GM12878 (cell line): ENCODE measurements around the gene ATRNL1. TPM values are rescaled to one million over a fixed set of nuclear protein-coding genes. Genes with fewer than 3 reads are reported as not detected.

Experiments
- ATAC-seq: fragments of 200-7000 bp; cut with Tn5 transposase; 3 replicates; pipeline ENCODE4 v1.9.1; 2020; ENCODE audit warnings: mild to moderate bottlenecking, moderate library complexity
- BruUV-seq: library from RNA; stranded (reverse); fragments of 400-500 nt; replicated peaks from 2 replicates; lab custom pipeline; 2021; lab: Mats Ljungman, UMichigan
- CTCF ChIA-PET: fragments of 300-600 bp; sonication (Branson Sonifier 250); formaldehyde crosslinking; extraction: SDS; loops from one replicate; lab custom pipeline; 2021; ENCODE audit warnings: inconsistent platforms; lab: Yijun Ruan, JAX
- POLR2A ChIA-PET: fragments of 350-600 bp; formaldehyde crosslinking; extraction: SDS; loops from one replicate; lab custom pipeline; 2021; ENCODE audit warnings: inconsistent platforms; lab: Charles Lee
- RAD21 ChIA-PET: fragments of 300-600 bp; sonication (Branson Sonifier 250); formaldehyde crosslinking; loops from one replicate; lab custom pipeline; 2023; ENCODE audit warnings: antibody characterized with exemption; ENCODE audit not compliant: unreplicated experiment; lab: Charles Lee
- SMC1A ChIA-PET: fragments of 300-600 bp; sonication (Branson Sonifier 250); formaldehyde crosslinking; loops from one replicate; lab custom pipeline; 2023; ENCODE audit not compliant: unreplicated experiment, uncharacterized antibody; lab: Charles Lee
- DNase-seq: peaks from one replicate; pipeline ENCODE4 v3.0.0-alpha.2; 2011; ENCODE audit warnings: low read depth, low spot score
- FAIRE-seq: peaks from 3 replicates; lab custom pipeline; 2011; peaks lifted over from hg19 to GRCh38; lab: Jason Lieb, UNC
- H2AFZ ChIP-seq: 2 replicates; pipeline ENCODE4 v1.6.0; 2011; ENCODE audit warnings: low read depth, low read length, control low read depth; ENCODE audit not compliant: control insufficient read depth
- H3K27ac ChIP-seq: 2 replicates; pipeline ENCODE4 v1.5.1; 2011; ENCODE audit warnings: control low read depth; ENCODE audit not compliant: control insufficient read depth, insufficient read depth
- H3K27me3 ChIP-seq, 2 experiments: replicated peaks in 1 of 2; 2 replicates each; pipeline versions ENCODE4 v1.6.0 to v1.6.1; 2011; ENCODE audit warnings: low read length in 1 of 2; ENCODE audit not compliant: control insufficient read depth in 2 of 2, insufficient read depth in 2 of 2
- H3K36me3 ChIP-seq, 2 experiments: 2 replicates each; pipeline ENCODE4 v1.5.1; 2011; ENCODE audit warnings: low read length in 1 of 2; ENCODE audit not compliant: control insufficient read depth in 2 of 2, insufficient read depth in 2 of 2
- H3K4me1 ChIP-seq: 2 replicates; pipeline ENCODE4 v1.6.1; 2011; ENCODE audit warnings: mild to moderate bottlenecking, low read length, moderate library complexity, mixed read lengths; ENCODE audit not compliant: control insufficient read depth, insufficient read depth
- H3K4me2 ChIP-seq: 2 replicates; pipeline ENCODE4 v1.6.0; 2011; ENCODE audit warnings: control low read depth; ENCODE audit not compliant: control insufficient read depth, insufficient read depth
- H3K4me3 ChIP-seq: fragments of 200-600 bp; sonication (generic); 2 replicates; pipeline ENCODE4 v1.5.1; 2016
- H3K79me2 ChIP-seq: 2 replicates; pipeline ENCODE4 v1.6.0; 2011; ENCODE audit warnings: low read length; ENCODE audit not compliant: control insufficient read depth, insufficient read depth
- H3K9ac ChIP-seq: 2 replicates; pipeline ENCODE4 v1.8.0; 2011; ENCODE audit warnings: low read length, control low read depth, mixed read lengths; ENCODE audit not compliant: control insufficient read depth, insufficient read depth
- H3K9me3 ChIP-seq: replicated peaks from 3 replicates; pipeline ENCODE4 v1.5.1; 2011; ENCODE audit warnings: mild to moderate bottlenecking, low read length; ENCODE audit not compliant: control insufficient read depth, insufficient read depth
- H4K20me1 ChIP-seq: 2 replicates; pipeline ENCODE4 v1.6.0; 2011; ENCODE audit not compliant: control insufficient read depth, insufficient read depth
- ATF7 ChIP-seq: fragments of 450-650 bp; IDR thresholded peaks from 2 replicates; pipeline ENCODE4 v1.6.1; 2016; ENCODE audit warnings: low read depth, mild to moderate bottlenecking
- GABPA ChIP-seq: IDR thresholded peaks from 2 replicates; pipeline ENCODE4 v1.6.1; 2014; ENCODE audit warnings: antibody characterized with exemption, low read depth, mild to moderate bottlenecking, inconsistent platforms
- HCFC1 ChIP-seq: fragments of 150-350 bp; IDR thresholded peaks from 2 replicates; pipeline ENCODE4 v1.6.1; 2014; ENCODE audit warnings: low read length
- MYC ChIP-seq: IDR thresholded peaks from 2 replicates; pipeline ENCODE4 v1.6.1; 2011; ENCODE audit warnings: mild to moderate bottlenecking, low read length, moderate library complexity, inconsistent platforms; ENCODE audit not compliant: insufficient read depth, insufficient replicate concordance, insufficient read length, severe bottlenecking
- POLR2A ChIP-seq: IDR thresholded peaks from 2 replicates; pipeline ENCODE4 v1.6.1; 2011; ENCODE audit warnings: low read depth, mild to moderate bottlenecking, low read length
- RBBP5 ChIP-seq: fragments of 200-600 bp; sonication (generic); conservative IDR thresholded peaks from 2 replicates; pipeline ENCODE4 v1.6.1; 2016
- TAF1 ChIP-seq: IDR thresholded peaks from 2 replicates; pipeline ENCODE4 v1.6.1; 2011; ENCODE audit warnings: mild to moderate bottlenecking, low read depth, low read length, borderline replicate concordance
- WGBS: methylation state at CpG from one replicate; pipeline ENCODE4 v1.1.6; 2016; ENCODE audit warnings: low lambda C conversion rate; ENCODE audit not compliant: insufficient replicate concordance, insufficient coverage; ENCODE audit errors: missing lambda C conversion rate; 5-methylcytosine and 5-hydroxymethylcytosine counted together
- in situ Hi-C: fragments of 300-500 bp; cut with MboI; formaldehyde crosslinking; loops from 9 replicates; pipeline ENCODE4 v1.14.3; 2018; ENCODE audit warnings: mixed read lengths
- intact Hi-C: fragments of 100-400 bp; cut with micrococcal nuclease; formaldehyde crosslinking; loops from one replicate; pipeline ENCODE4 v1.14.2; 2022; ENCODE audit not compliant: unreplicated experiment
- polyA plus RNA-seq, 11 experiments: library from polyadenylated mRNA; depleted of rRNA in 4 of 11; unstranded in 6 of 11; stranded (reverse) in 5 of 11; fragments of >200 nt; fragmentation: Nextera tagmentation in 4 of 11; fragmentation: Illumina TruSeq in 1 of 11; extraction: Ambion mirVana in 4 of 11; extraction: Trizol in 1 of 11; gene quantifications; 1 replicate in 1 of 11; 2 replicates in 10 of 11; pipeline versions ENCODE4 v1.2.1 to v1.2.3, GENCODE V29; 2011 to 2016; ENCODE audit warnings: inconsistent platforms in 2 of 11, missing spikeins in 2 of 11, low read depth in 1 of 11
- total RNA-seq, 4 experiments: library from RNA; depleted of rRNA in 3 of 4; stranded (reverse); fragments of >200 nt in 3 of 4; fragmentation: Illumina TruSeq in 1 of 4; extraction: Trizol in 1 of 4; gene quantifications; 2 replicates each; pipeline versions ENCODE4 v1.2.1 to v1.2.3, GENCODE V29; 2013 to 2021
- TF ChIP-seq, protein P1 (sequence below), 3 experiments: IDR thresholded peaks in 2 of 3; conservative IDR thresholded peaks in 1 of 3; 2 replicates each; pipeline ENCODE4 v1.5.1; 2011; ENCODE audit warnings: low read depth in 3 of 3, low read length in 3 of 3, mild to moderate bottlenecking in 3 of 3, control low read depth in 2 of 3, moderate library complexity in 2 of 3, inconsistent platforms in 1 of 3, mixed read lengths in 1 of 3; ENCODE audit not compliant: control insufficient read depth in 2 of 3, insufficient read depth in 1 of 3; ENCODE audit errors: extremely low read depth in 1 of 3

The ATRNL1 gene
- total and polyA plus RNA-seq, 10 of the 15 experiments (the other 5 are each of a cell fraction or from before 2014, with no cell fraction given): 0.03 to 1.4 (median 0.34) TPM

DNA sequence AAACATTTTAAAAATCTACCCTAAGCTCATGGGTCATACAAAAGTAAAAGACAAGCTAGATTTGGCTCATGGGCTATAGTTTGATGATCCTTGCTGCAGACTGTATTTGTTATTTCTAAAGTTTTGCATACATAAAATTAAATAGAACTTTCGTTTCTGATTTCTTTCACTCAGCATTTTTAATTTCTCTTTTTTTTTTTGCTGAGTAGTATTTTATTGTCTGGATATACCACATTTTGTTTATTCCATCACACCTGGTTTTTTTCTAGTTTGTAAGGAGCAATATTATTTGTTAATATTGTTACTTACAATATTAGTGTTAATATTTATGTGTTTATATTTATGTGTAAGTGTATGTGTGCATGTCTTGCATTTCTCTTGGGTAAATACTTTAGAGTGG lies 291.5 kb downstream of the ATRNL1 start:
- Histone ChIP-seq H3K9ac (no peak overlapping the region), H3K4me1 (no peaks in the 10 kb centered on the region), H3K4me2 (no peak overlapping the region), H3K4me3 (no peak overlapping the region), H3K27me3 (no peaks in the 10 kb centered on the region), H3K27ac (no peak overlapping the region), H3K36me3 (no peaks in the 10 kb centered on the region), H3K79me2 (no peaks in the 10 kb centered on the region), H2AFZ (no peak overlapping the region), H4K20me1 (no peaks in the 10 kb centered on the region), H3K9me3 (no peaks in the 10 kb centered on the region)
- BruUV-seq: no TSS peak
- intact Hi-C loops: no loop called here
- SMC1A ChIA-PET: no interaction called here
- POLR2A ChIA-PET: no interaction called here
- CTCF ChIA-PET: no interaction called here
- RAD21 ChIA-PET: no interaction called here
- in situ Hi-C loops: no loop called here
- no peak for DNase-seq
- TF ChIP-seq POLR2A: no peak
- no peak for TF ChIP-seq RBBP5
- TF ChIP-seq ATF7: no peak
- TF ChIP-seq GABPA: no peak
- TF ChIP-seq, protein P1, sequence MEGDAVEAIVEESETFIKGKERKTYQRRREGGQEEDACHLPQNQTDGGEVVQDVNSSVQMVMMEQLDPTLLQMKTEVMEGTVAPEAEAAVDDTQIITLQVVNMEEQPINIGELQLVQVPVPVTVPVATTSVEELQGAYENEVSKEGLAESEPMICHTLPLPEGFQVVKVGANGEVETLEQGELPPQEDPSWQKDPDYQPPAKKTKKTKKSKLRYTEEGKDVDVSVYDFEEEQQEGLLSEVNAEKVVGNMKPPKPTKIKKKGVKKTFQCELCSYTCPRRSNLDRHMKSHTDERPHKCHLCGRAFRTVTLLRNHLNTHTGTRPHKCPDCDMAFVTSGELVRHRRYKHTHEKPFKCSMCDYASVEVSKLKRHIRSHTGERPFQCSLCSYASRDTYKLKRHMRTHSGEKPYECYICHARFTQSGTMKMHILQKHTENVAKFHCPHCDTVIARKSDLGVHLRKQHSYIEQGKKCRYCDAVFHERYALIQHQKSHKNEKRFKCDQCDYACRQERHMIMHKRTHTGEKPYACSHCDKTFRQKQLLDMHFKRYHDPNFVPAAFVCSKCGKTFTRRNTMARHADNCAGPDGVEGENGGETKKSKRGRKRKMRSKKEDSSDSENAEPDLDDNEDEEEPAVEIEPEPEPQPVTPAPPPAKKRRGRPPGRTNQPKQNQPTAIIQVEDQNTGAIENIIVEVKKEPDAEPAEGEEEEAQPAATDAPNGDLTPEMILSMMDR (IDR thresholded peaks at IDR 0.05 in 2 of 3, conservative IDR thresholded peaks at IDR 0.05 in 1 of 3; ENCODE audit: control insufficient read depth in 2 of 3, extremely low read depth in 1 of 3, insufficient read depth in 1 of 3, low read depth in 3 of 3, low read length in 3 of 3): no peak
- no peak for TF ChIP-seq MYC
- no peak for TF ChIP-seq TAF1
- no peak for TF ChIP-seq HCFC1
- ATAC-seq: no peak
- WGBS: 7% methylated on average over 1 of the region's 1 CpG
- no peak for FAIRE-seq
